IMR-90 (cell line): ENCODE data around the gene MBTPS1. TPM values are rescaled to one million over a fixed set of nuclear protein-coding genes. Genes with fewer than 3 reads are reported as not detected.

ENCODE experiments used
- ATAC-seq: fragments of 200-7000 bp; cut with Tn5 transposase; 2 replicates; pipeline ENCODE4 v1.9.1; 2020; ENCODE audit warnings: low read depth, mild to moderate bottlenecking, moderate library complexity
- BruUV-seq: library from RNA; stranded (reverse); fragments of 400-500 nt; replicated peaks from 2 replicates; lab custom pipeline; 2021; lab: Mats Ljungman, UMichigan
- CTCF ChIA-PET: fragments of 300-600 bp; formaldehyde crosslinking; extraction: SDS; loops from one replicate; lab custom pipeline; 2021; ENCODE audit warnings: antibody characterized with exemption; lab: Yijun Ruan, JAX
- POLR2A ChIA-PET: fragments of 300-600 bp; sonication (Branson Sonifier 250); formaldehyde crosslinking; loops from one replicate; lab custom pipeline; 2022; ENCODE audit warnings: antibody characterized with exemption; ENCODE audit not compliant: unreplicated experiment; lab: Charles Lee
- DNase-seq: peaks from one replicate; pipeline ENCODE4 v3.0.0; 2013
- H2AFZ ChIP-seq: replicated peaks from 2 replicates; pipeline ENCODE3; 2013; ENCODE audit warnings: low read length, mild to moderate bottlenecking; ENCODE audit not compliant: poor library complexity
- H2AK5ac ChIP-seq: 2 replicates; pipeline ENCODE4 v1.6.1; 2013; ENCODE audit warnings: low read depth, low read length, inconsistent platforms
- H2AK9ac ChIP-seq: replicated peaks from 2 replicates; pipeline ENCODE3; 2013; ENCODE audit warnings: mild to moderate bottlenecking, low read depth, low read length, moderate library complexity; ENCODE audit not compliant: poor library complexity
- H2BK120ac ChIP-seq: 2 replicates; pipeline ENCODE4 v1.6.1; 2013; ENCODE audit warnings: low read depth, low read length, inconsistent platforms
- H2BK15ac ChIP-seq: 3 replicates; pipeline ENCODE4 v1.6.1; 2013; ENCODE audit warnings: low read depth, low read length, inconsistent platforms
- H2BK20ac ChIP-seq: 2 replicates; pipeline ENCODE4 v1.6.1; 2013; ENCODE audit warnings: low read depth, mild to moderate bottlenecking, inconsistent platforms, low read length, moderate library complexity
- H2BK5ac ChIP-seq: 2 replicates; pipeline ENCODE4 v1.6.1; 2013; ENCODE audit warnings: mild to moderate bottlenecking, low read depth, low read length, inconsistent platforms; ENCODE audit not compliant: poor library complexity, severe bottlenecking
- H3K14ac ChIP-seq: replicated peaks from 2 replicates; pipeline ENCODE4 v1.6.1; 2013; ENCODE audit warnings: low read depth, low read length, inconsistent platforms
- H3K18ac ChIP-seq: 2 replicates; pipeline ENCODE4 v1.6.1; 2013; ENCODE audit warnings: low read depth, low read length, control low read depth
- H3K23ac ChIP-seq: 2 replicates; pipeline ENCODE4 v1.6.1; 2013; ENCODE audit warnings: low read depth, low read length, inconsistent platforms
- H3K27ac ChIP-seq: 2 replicates; pipeline ENCODE4 v1.5.1; 2013; ENCODE audit warnings: mild to moderate bottlenecking, control low read depth, low read length; ENCODE audit not compliant: insufficient read depth
- H3K27me3 ChIP-seq: 2 replicates; pipeline ENCODE4 v1.6.1; 2013; ENCODE audit warnings: low read length; ENCODE audit not compliant: control insufficient read depth, insufficient read depth
- H3K36me3 ChIP-seq: 2 replicates; pipeline ENCODE4 v1.6.1; 2013; ENCODE audit warnings: low read length, mixed read lengths; ENCODE audit not compliant: control insufficient read depth, insufficient read depth
- H3K4ac ChIP-seq: 2 replicates; pipeline ENCODE4 v1.6.1; 2013; ENCODE audit warnings: low read depth, low read length, inconsistent platforms
- H3K4me1 ChIP-seq: 2 replicates; pipeline ENCODE4 v1.6.1; 2013; ENCODE audit warnings: low read length, mixed read lengths; ENCODE audit not compliant: control insufficient read depth, insufficient read depth
- H3K4me2 ChIP-seq: 2 replicates; pipeline ENCODE4 v1.6.1; 2013; ENCODE audit warnings: low read depth, mild to moderate bottlenecking, control low read depth, low read length, moderate library complexity
- H3K4me3 ChIP-seq: 2 replicates; pipeline ENCODE4 v1.5.1; 2013; ENCODE audit warnings: low read depth, mild to moderate bottlenecking, control low read depth, low read length, moderate library complexity; ENCODE audit not compliant: insufficient read depth
- H3K56ac ChIP-seq: 2 replicates; pipeline ENCODE4 v1.6.1; 2013; ENCODE audit warnings: low read length, inconsistent platforms; ENCODE audit not compliant: insufficient read depth; ENCODE audit errors: extremely low read depth
- H3K79me1 ChIP-seq, 2 experiments: 2 replicates each; pipeline ENCODE4 v1.6.1; 2013; ENCODE audit warnings: low read length in 2 of 2, inconsistent platforms in 1 of 2, low read depth in 1 of 2
- H3K9ac ChIP-seq: 2 replicates; pipeline ENCODE4 v1.6.1; 2013; ENCODE audit warnings: low read depth, low read length, control low read depth
- H3K9me1 ChIP-seq: 2 replicates; pipeline ENCODE4 v1.6.1; 2013; ENCODE audit warnings: low read length, inconsistent platforms; ENCODE audit not compliant: insufficient read depth
- H3K9me3 ChIP-seq: 2 replicates; pipeline ENCODE4 v1.6.1; 2013; ENCODE audit warnings: low read length; ENCODE audit not compliant: control insufficient read depth, insufficient read depth
- H4K20me1 ChIP-seq: 2 replicates; pipeline ENCODE4 v1.6.1; 2013; ENCODE audit warnings: low read length, inconsistent platforms; ENCODE audit not compliant: insufficient read depth
- H4K5ac ChIP-seq: 2 replicates; pipeline ENCODE4 v1.6.1; 2013; ENCODE audit warnings: mild to moderate bottlenecking, low read depth, low read length, control low read depth
- H4K8ac ChIP-seq, 2 experiments: 2 replicates each; pipeline ENCODE4 v1.6.1; 2013; ENCODE audit warnings: low read depth in 2 of 2, low read length in 2 of 2, control low read depth in 1 of 2, inconsistent platforms in 1 of 2
- H4K91ac ChIP-seq: 2 replicates; pipeline ENCODE4 v1.6.1; 2013; ENCODE audit warnings: low read depth, low read length, inconsistent platforms; ENCODE audit not compliant: insufficient read depth
- CEBPB ChIP-seq: IDR thresholded peaks from 2 replicates; pipeline ENCODE4 v1.6.1; 2012; ENCODE audit warnings: low read depth, low read length, improper control_type of control experiment
- FOS ChIP-seq: fragments of 150-350 bp; IDR thresholded peaks from 2 replicates; pipeline ENCODE4 v1.6.1; 2016; ENCODE audit warnings: low read depth, low read length
- MAZ ChIP-seq: IDR thresholded peaks from 2 replicates; pipeline ENCODE4 v1.6.1; 2012; ENCODE audit warnings: low read depth, mild to moderate bottlenecking, low read length, improper control_type of control experiment, moderate library complexity, borderline replicate concordance
- MXI1 ChIP-seq: IDR thresholded peaks from 2 replicates; pipeline ENCODE4 v1.6.1; 2012; ENCODE audit warnings: low read depth, mild to moderate bottlenecking, low read length, moderate library complexity, borderline replicate concordance
- NFE2L2 ChIP-seq: fragments of 150-350 bp; IDR thresholded peaks from 2 replicates; pipeline ENCODE4 v1.6.1; 2016; ENCODE audit warnings: low read depth, mild to moderate bottlenecking, low read length
- POLR2A ChIP-seq: IDR thresholded peaks from 2 replicates; pipeline ENCODE4 v1.6.1; 2012; ENCODE audit warnings: mild to moderate bottlenecking, low read depth, low read length
- RFX5 ChIP-seq: IDR thresholded peaks from 2 replicates; pipeline ENCODE4 v1.8.0; 2012; ENCODE audit warnings: low read depth, mild to moderate bottlenecking, low read length, moderate library complexity
- SMC3 ChIP-seq: fragments of 150-350 bp; IDR thresholded peaks from 2 replicates; pipeline ENCODE4 v1.6.1; 2016; ENCODE audit warnings: low read depth, mild to moderate bottlenecking, antibody characterized with exemption, low read length, moderate library complexity
- USF2 ChIP-seq: fragments of 150-350 bp; IDR thresholded peaks from 2 replicates; pipeline ENCODE4 v1.6.1; 2017; ENCODE audit warnings: mild to moderate bottlenecking, antibody characterized with exemption, low read length, low read depth
- WGBS, 2 experiments: methylation state at CpG; one replicate each; pipeline versions ENCODE4 v1.1.5 to v1.1.7; 2013; ENCODE audit warnings: missing lambda C conversion rate in 2 of 2; ENCODE audit not compliant: insufficient read length in 1 of 2; ENCODE audit errors: extremely low coverage in 2 of 2; 5-methylcytosine and 5-hydroxymethylcytosine counted together
- dilution Hi-C: fragments of 300-500 bp; cut with HindIII; formaldehyde crosslinking; loops from one replicate; pipeline ENCODE4 v1.14.3; 2018; ENCODE audit warnings: low sequenced_read_pairs; ENCODE audit not compliant: unreplicated experiment
- in situ Hi-C: fragments of 300-500 bp; cut with MboI; formaldehyde crosslinking; loops from 3 replicates; pipeline ENCODE4 v1.14.3; 2019; ENCODE audit warnings: low sequenced_read_pairs, inconsistent platforms, mixed read lengths
- intact Hi-C: fragments of 100-400 bp; cut with micrococcal nuclease; formaldehyde crosslinking; loops from 2 replicates; pipeline ENCODE4 v1.10.0; 2022
- polyA plus RNA-seq, 3 experiments: library from polyadenylated mRNA; depleted of rRNA; stranded (reverse); fragments of >200 nt; gene quantifications; 2 replicates each; pipeline ENCODE4 v1.2.3, GENCODE V29; 2012; ENCODE audit warnings: low replicate concordance in 1 of 3
- total RNA-seq: library from RNA; depleted of rRNA; stranded (reverse); fragments of >200 nt; gene quantifications from 2 replicates; pipeline ENCODE4 v1.2.3, GENCODE V29; 2012
- TF ChIP-seq, protein P1 (sequence below): conservative IDR thresholded peaks from 2 replicates; pipeline ENCODE4 v1.5.1; 2012; ENCODE audit warnings: mild to moderate bottlenecking, low read depth, low read length, improper control_type of control experiment
- TF ChIP-seq, protein P2 (sequence below): fragments of 150-350 bp; IDR thresholded peaks from 2 replicates; pipeline ENCODE4 v1.6.1; 2016; ENCODE audit warnings: low read depth, mild to moderate bottlenecking, low read length, moderate library complexity, borderline replicate concordance

Gene MBTPS1
- total and polyA plus RNA-seq, 2 of the 4 experiments (the other 2 are of a cell fraction), result 59.0 to 70.4 TPM

GRCh38 chr16:84069540-84069939 lies 47.2 kb downstream of the MBTPS1 start:
- DNase-seq, result no peak
- no TSS peak for BruUV-seq
- no peak for TF ChIP-seq CEBPB
- no peak for TF ChIP-seq MXI1
- TF ChIP-seq, protein P1, sequence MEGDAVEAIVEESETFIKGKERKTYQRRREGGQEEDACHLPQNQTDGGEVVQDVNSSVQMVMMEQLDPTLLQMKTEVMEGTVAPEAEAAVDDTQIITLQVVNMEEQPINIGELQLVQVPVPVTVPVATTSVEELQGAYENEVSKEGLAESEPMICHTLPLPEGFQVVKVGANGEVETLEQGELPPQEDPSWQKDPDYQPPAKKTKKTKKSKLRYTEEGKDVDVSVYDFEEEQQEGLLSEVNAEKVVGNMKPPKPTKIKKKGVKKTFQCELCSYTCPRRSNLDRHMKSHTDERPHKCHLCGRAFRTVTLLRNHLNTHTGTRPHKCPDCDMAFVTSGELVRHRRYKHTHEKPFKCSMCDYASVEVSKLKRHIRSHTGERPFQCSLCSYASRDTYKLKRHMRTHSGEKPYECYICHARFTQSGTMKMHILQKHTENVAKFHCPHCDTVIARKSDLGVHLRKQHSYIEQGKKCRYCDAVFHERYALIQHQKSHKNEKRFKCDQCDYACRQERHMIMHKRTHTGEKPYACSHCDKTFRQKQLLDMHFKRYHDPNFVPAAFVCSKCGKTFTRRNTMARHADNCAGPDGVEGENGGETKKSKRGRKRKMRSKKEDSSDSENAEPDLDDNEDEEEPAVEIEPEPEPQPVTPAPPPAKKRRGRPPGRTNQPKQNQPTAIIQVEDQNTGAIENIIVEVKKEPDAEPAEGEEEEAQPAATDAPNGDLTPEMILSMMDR, result no peak
- TF ChIP-seq MAZ, result no peak
- no peak for TF ChIP-seq FOS
- TF ChIP-seq, protein P2, sequence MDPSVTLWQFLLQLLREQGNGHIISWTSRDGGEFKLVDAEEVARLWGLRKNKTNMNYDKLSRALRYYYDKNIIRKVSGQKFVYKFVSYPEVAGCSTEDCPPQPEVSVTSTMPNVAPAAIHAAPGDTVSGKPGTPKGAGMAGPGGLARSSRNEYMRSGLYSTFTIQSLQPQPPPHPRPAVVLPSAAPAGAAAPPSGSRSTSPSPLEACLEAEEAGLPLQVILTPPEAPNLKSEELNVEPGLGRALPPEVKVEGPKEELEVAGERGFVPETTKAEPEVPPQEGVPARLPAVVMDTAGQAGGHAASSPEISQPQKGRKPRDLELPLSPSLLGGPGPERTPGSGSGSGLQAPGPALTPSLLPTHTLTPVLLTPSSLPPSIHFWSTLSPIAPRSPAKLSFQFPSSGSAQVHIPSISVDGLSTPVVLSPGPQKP, result no peak
- TF ChIP-seq RFX5, result no peak
- TF ChIP-seq SMC3, result no peak
- TF ChIP-seq NFE2L2, result no peak
- TF ChIP-seq USF2, result no peak
- TF ChIP-seq POLR2A, result no peak
- Histone ChIP-seq H2BK15ac (no peak overlapping the region), H2BK5ac (no peak overlapping the region), H2AFZ (no peak overlapping the region), H4K8ac (no peak overlapping the region), H3K9me1 (peaks cover 2% of the 10 kb centered on the region; the same call in 1 of the 2 replicates), H3K27me3 (no peaks in the 10 kb centered on the region), H4K91ac (no peak overlapping the region), H2AK9ac (no peak overlapping the region), H3K14ac (no peak overlapping the region), H3K27ac (no peak overlapping the region), H2AK5ac (no peak overlapping the region), H4K5ac (no peak overlapping the region), H2BK120ac (no peak overlapping the region), H3K79me1 (no peaks in the 10 kb centered on the region; a peak in 2 of 4 replicates), H3K56ac (no peak overlapping the region), H3K4me2 (no peak overlapping the region), H4K20me1 (no peaks in the 10 kb centered on the region), H3K4me3 (no peak overlapping the region), H3K9me3 (no peaks in the 10 kb centered on the region), H3K9ac (no peak overlapping the region), H2BK20ac (no peak overlapping the region), H3K18ac (no peak overlapping the region), H3K4ac (no peak overlapping the region), H3K4me1 (peaks cover 3% of the 10 kb centered on the region), H3K23ac (no peak overlapping the region), H3K36me3 (peaks cover 53% of the 10 kb centered on the region)
- in situ Hi-C loops, result no loop called here
- intact Hi-C loops, result no loop called here
- dilution Hi-C loops, result no loop called here
- ChIA-PET CTCF (no interaction called here), POLR2A (no interaction called here)
- no CpG with 5 or more reads among the region's 6 CpGs for WGBS, 2 experiments
- ATAC-seq, result no peak
